SU-DHL-6 (cell line): ENCODE results near the gene ZCCHC24.

Experiments
- H2AFZ ChIP-seq: fragments of 200-600 bp; sonication (generic); 2 replicates; pipeline ENCODE4 v1.6.1; 2014; ENCODE audit warnings: low read depth, mild to moderate bottlenecking, moderate library complexity, mixed read lengths, antibody characterized with exemption, low read length; ENCODE audit not compliant: severe bottlenecking
- H3F3A ChIP-seq: fragments of 200-600 bp; shearing (Covaris generic); 2 replicates; pipeline ENCODE4 v1.6.0; 2016; ENCODE audit warnings: antibody characterized with exemption, mild to moderate bottlenecking; ENCODE audit not compliant: insufficient read depth
- H3K27ac ChIP-seq: fragments of 200-600 bp; sonication (generic); 2 replicates; pipeline ENCODE4 v1.5.1; 2016; ENCODE audit warnings: low read depth, mild to moderate bottlenecking, low read length, moderate library complexity, mixed read lengths
- H3K27me3 ChIP-seq: fragments of 200-600 bp; sonication (generic), shearing (Covaris generic); 2 replicates; pipeline ENCODE4 v1.6.0; 2014; ENCODE audit warnings: mild to moderate bottlenecking, low read length
- H3K36me3 ChIP-seq: fragments of 200-600 bp; sonication (generic); 2 replicates; pipeline ENCODE4 v1.6.1; 2014; ENCODE audit warnings: mild to moderate bottlenecking, low read length, mixed read lengths
- H3K4me2 ChIP-seq: fragments of 300-600, 200-600 bp; shearing (Covaris generic), sonication (generic); 2 replicates; pipeline ENCODE4 v1.6.0; 2014; ENCODE audit warnings: low read length, low read depth, mild to moderate bottlenecking; ENCODE audit not compliant: poor library complexity, severe bottlenecking
- H3K4me3 ChIP-seq: fragments of 200-600 bp; sonication (generic); 2 replicates; pipeline ENCODE4 v1.5.1; 2014; ENCODE audit warnings: antibody characterized with exemption, low read length, mild to moderate bottlenecking, mixed read lengths; ENCODE audit not compliant: insufficient read depth, poor library complexity, severe bottlenecking
- H3K79me2 ChIP-seq: fragments of 200-600 bp; sonication (generic); 2 replicates; pipeline ENCODE4 v1.6.1; 2014; ENCODE audit warnings: mild to moderate bottlenecking, low read length, moderate library complexity; ENCODE audit not compliant: insufficient read depth
- H3K9ac ChIP-seq: fragments of 200-600 bp; sonication (generic); 2 replicates; pipeline ENCODE4 v1.7.0; 2014; ENCODE audit warnings: mild to moderate bottlenecking, low read length
- H3K9me2 ChIP-seq: fragments of 200-600 bp; sonication (generic); replicated peaks from 2 replicates; pipeline ENCODE4 v1.6.1; 2014; ENCODE audit warnings: low read length; ENCODE audit not compliant: insufficient read depth
- H3K9me3 ChIP-seq: fragments of 200-600 bp; sonication (generic); 2 replicates; pipeline ENCODE4 v1.6.1; 2014; ENCODE audit warnings: low read length, mixed read lengths; ENCODE audit not compliant: insufficient read depth
- H4K20me1 ChIP-seq: fragments of 200-600 bp; sonication (generic); 2 replicates; pipeline ENCODE4 v1.6.1; 2014; ENCODE audit warnings: low read depth, mild to moderate bottlenecking, antibody characterized with exemption, low read length, moderate library complexity, mixed read lengths
- CTCF ChIP-seq: fragments of 200-600 bp; sonication (generic); IDR thresholded peaks from one replicate; pipeline ENCODE4 v1.5.1; 2017; ENCODE audit warnings: antibody characterized with exemption, mild to moderate bottlenecking, low read length, moderate library complexity; ENCODE audit not compliant: insufficient read depth, poor library complexity, severe bottlenecking
- EZH2phosphoT487 ChIP-seq: fragments of 200-600 bp; sonication (generic), shearing (Covaris generic); conservative IDR thresholded peaks from 2 replicates; pipeline ENCODE4 v1.6.1; 2018; ENCODE audit warnings: mild to moderate bottlenecking, antibody characterized with exemption, low read length, moderate library complexity, mixed read lengths

Gene ZCCHC24

DNA sequence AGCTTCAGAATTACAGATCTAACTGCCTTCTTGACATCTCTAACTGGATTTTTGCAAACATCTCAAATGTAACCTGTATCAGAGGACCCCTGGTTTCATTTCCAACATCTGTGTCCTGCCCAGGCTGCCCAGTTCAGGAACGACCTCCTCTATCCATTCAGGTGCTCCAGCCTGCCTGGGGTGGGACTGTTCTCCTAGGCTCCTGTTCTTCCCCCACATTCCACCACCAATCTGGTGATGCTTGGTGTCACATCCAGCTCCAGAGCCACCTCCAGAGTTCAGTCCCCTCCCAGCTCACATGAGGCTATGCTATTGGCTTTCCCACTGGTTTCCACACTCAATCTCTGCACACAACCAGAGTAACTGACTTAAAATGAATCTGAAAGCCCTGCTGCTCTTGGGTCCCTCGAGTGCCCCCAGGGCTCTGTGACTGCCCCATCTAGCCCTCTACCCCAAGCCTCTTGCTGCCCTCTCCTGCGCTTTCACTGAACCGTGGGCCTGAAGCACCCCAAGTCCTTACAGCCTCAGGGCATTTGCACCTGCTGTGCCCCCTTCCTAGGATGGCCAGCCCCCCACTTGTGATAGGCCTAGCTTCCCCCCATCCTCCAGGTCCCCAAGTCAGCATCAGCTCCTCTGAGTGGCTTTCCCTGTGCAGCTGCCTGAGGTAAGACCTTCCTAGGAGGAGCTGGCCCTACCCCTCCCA is 52.1 kb downstream of the ZCCHC24 start:
- TF ChIP-seq CTCF (no peak), EZH2phosphoT487 (no peak)
- Histone ChIP-seq H3K9me3 (no peaks in the 10 kb centered on the region), H3K9ac (no peak overlapping the region), H3K4me2 (no peak overlapping the region), H3K36me3 (no peaks in the 10 kb centered on the region), H3K9me2 (no peaks in the 10 kb centered on the region), H3F3A (no peaks in the 10 kb centered on the region), H3K27me3 (no peaks in the 10 kb centered on the region), H4K20me1 (no peaks in the 10 kb centered on the region), H2AFZ (no peak overlapping the region), H3K79me2 (no peaks in the 10 kb centered on the region), H3K27ac (no peak overlapping the region), H3K4me3 (no peak overlapping the region)

- no peak overlapping the region for H3K4me2 ChIP-seq
- no peaks in the 10 kb centered on the region for H3K36me3 ChIP-seq
- no peak overlapping the region for H3K27ac ChIP-seq
- no peak for TF ChIP-seq CTCF
- TF ChIP-seq EZH2phosphoT487: no peak
- no peaks in the 10 kb centered on the region for H3K27me3 ChIP-seq
- no peaks in the 10 kb centered on the region for H3K9me3 ChIP-seq
- H2AFZ ChIP-seq: no peak overlapping the region
- H3K9me2 ChIP-seq: no peaks in the 10 kb centered on the region
- no peak overlapping the region for H3K4me3 ChIP-seq
- no peaks in the 10 kb centered on the region for H4K20me1 ChIP-seq
- no peak overlapping the region for H3K9ac ChIP-seq
- no peaks in the 10 kb centered on the region for H3K79me2 ChIP-seq
- no peaks in the 10 kb centered on the region for H3F3A ChIP-seq
Observed at GRCh38 chr10:79392506-79393176, 52.8 kb downstream of the ZCCHC24 start.

GRCh38 chr10:79392020-79392398 is 53.4 kb downstream of the ZCCHC24 start:
- TF ChIP-seq EZH2phosphoT487: no peak
- TF ChIP-seq CTCF: no peak
- Histone ChIP-seq H3K36me3 (no peaks in the 10 kb centered on the region), H2AFZ (no peak overlapping the region), H3K9me3 (no peaks in the 10 kb centered on the region), H3K79me2 (no peaks in the 10 kb centered on the region), H3K27ac (no peak overlapping the region), H3K4me2 (no peak overlapping the region), H3K9me2 (no peaks in the 10 kb centered on the region), H3K9ac (no peak overlapping the region), H3K4me3 (no peak overlapping the region), H4K20me1 (no peaks in the 10 kb centered on the region), H3K27me3 (no peaks in the 10 kb centered on the region), H3F3A (no peaks in the 10 kb centered on the region)
